Activated CD4-positive, alpha-beta T cell treated with anti-CD3 and anti-CD28 coated beads, Interleukin-2, amount 10 ng/mL, durations not matched to agents 24 days and 14 days (primary cell): ENCODE measurements around the gene C3orf18. TPM values are rescaled to one million over a fixed set of nuclear protein-coding genes. Genes with fewer than 3 reads are reported as not detected.

Experiments used
- DNase-seq: peaks from one replicate; pipeline ENCODE4 v3.0.0; 2022
- H3K27ac Mint-ChIP-seq: one replicate; pipeline ENCODE4 v1.8.0; 2022; ENCODE audit warnings: mild to moderate bottlenecking, mixed read lengths
- H3K27me3 Mint-ChIP-seq: one replicate; pipeline ENCODE4 v1.8.0; 2022; ENCODE audit warnings: mixed read lengths
- H3K36me3 Mint-ChIP-seq: one replicate; pipeline ENCODE4 v1.8.0; 2022; ENCODE audit warnings: low read depth, mild to moderate bottlenecking, mixed read lengths
- H3K4me1 Mint-ChIP-seq: one replicate; pipeline ENCODE4 v1.8.0; 2021; ENCODE audit warnings: mixed read lengths
- H3K4me3 Mint-ChIP-seq: one replicate; pipeline ENCODE4 v1.8.0; 2022; ENCODE audit warnings: mild to moderate bottlenecking, moderate library complexity, mixed read lengths
- H3K9me3 Mint-ChIP-seq: one replicate; pipeline ENCODE4 v1.8.0; 2021; ENCODE audit warnings: mixed read lengths
- intact Hi-C: fragments of 100-400 bp; cut with micrococcal nuclease; formaldehyde crosslinking; loops from one replicate; pipeline ENCODE4 v1.15.1; 2023
- total RNA-seq: library from RNA; stranded (reverse); gene quantifications from 2 replicates; pipeline ENCODE4 v1.2.3, GENCODE V29; 2022

C3orf18 gene
- total RNA-seq, result 32.6 and 35.4 TPM in 2 replicates

GRCh38 chr3:50567386-50568167, at the start of gene C3orf18:
TSS of gene C3orf18 (minus strand) at chr3:50567747. CDS start at chr3:50565699, 2,048 bp downstream.
- Mint-ChIP-seq H3K9me3 (no peaks in the 10 kb centered on the region), H3K4me3 (peak within 1 kb of the TSS; percentile 98), H3K4me1 (peaks cover 59% of the 10 kb centered on the region), H3K36me3 (peaks cover 39% of the 10 kb centered on the region), H3K27ac (peak within 1 kb of the TSS; percentile 99), H3K27me3 (no peaks in the 10 kb centered on the region)
- peak; percentile 99 for DNase-seq
- intact Hi-C loops, result loop anchor here (2.0 to 5.0 kb wide), 4 partner anchors 217 to 805 kb away; partner anchors contain the start of genes CYB561D2, GNAI2 and NPRL2

GRCh38 chr3:50616770-50617095, 49.2 kb upstream of the C3orf18 start:
- intact Hi-C loops, result loop anchor here (1.0 to 10.0 kb wide), 8 partner anchors 8 to 1438 kb away; partner anchors contain the start of genes DOCK3, DUSP7 and MANF
- peaks cover 63% of the 10 kb centered on the region for H3K4me1 Mint-ChIP-seq
- peak overlapping the region; percentile 91 for H3K4me3 Mint-ChIP-seq
- peak; percentile 99 for DNase-seq
- no peaks in the 10 kb centered on the region for H3K27me3 Mint-ChIP-seq
- H3K27ac Mint-ChIP-seq, result peak overlapping the region; percentile 89
- peaks cover 57% of the 10 kb centered on the region for H3K36me3 Mint-ChIP-seq
- no peaks in the 10 kb centered on the region for H3K9me3 Mint-ChIP-seq

- Mint-ChIP-seq H3K9me3 (no peaks in the 10 kb centered on the region), H3K4me3 (peak overlapping the region; percentile 91), H3K4me1 (peaks cover 61% of the 10 kb centered on the region), H3K27ac (peak overlapping the region; percentile 89), H3K27me3 (no peaks in the 10 kb centered on the region), H3K36me3 (peaks cover 59% of the 10 kb centered on the region)
- intact Hi-C loops, result loop anchor here (1.0 to 10.0 kb wide), 7 partner anchors 8 to 1439 kb away; partner anchors contain the start of genes DOCK3 and DUSP7
- peak; percentile 95 for DNase-seq
Measured at GRCh38 chr3:50616003-50616769, 48.6 kb upstream of the C3orf18 start.

- H3K4me1 Mint-ChIP-seq, result peaks cover 51% of the 10 kb centered on the region
- intact Hi-C loops, result loop anchor here (2.0 to 10.0 kb wide), 3 partner anchors 72 to 1440 kb away; partner anchors contain the start of gene DUSP7
- no peak for DNase-seq
- H3K27me3 Mint-ChIP-seq, result no peaks in the 10 kb centered on the region
- peaks cover 59% of the 10 kb centered on the region for H3K36me3 Mint-ChIP-seq
- no peak overlapping the region for H3K27ac Mint-ChIP-seq
- peak overlapping the region; percentile 91 for H3K4me3 Mint-ChIP-seq
- H3K9me3 Mint-ChIP-seq, result no peaks in the 10 kb centered on the region
Measured at GRCh38 chr3:50615190-50615589, 47.6 kb upstream of the C3orf18 start.

GRCh38 chr3:50612970-50613846, 45.7 kb upstream of the C3orf18 start:
- intact Hi-C loops, result loop anchor here (5.0 to 10.0 kb wide), 4 partner anchors 276 to 1442 kb away; partner anchors contain the start of genes DUSP7, GNAI2, HYAL3 and NAA80
- Mint-ChIP-seq H3K4me1 (peaks cover 36% of the 10 kb centered on the region), H3K4me3 (peak overlapping the region; percentile 93), H3K27me3 (no peaks in the 10 kb centered on the region), H3K27ac (peak overlapping the region; percentile 96), H3K36me3 (peaks cover 65% of the 10 kb centered on the region), H3K9me3 (no peaks in the 10 kb centered on the region)
- peak; percentile 71 for DNase-seq

- Mint-ChIP-seq H3K4me1 (peaks cover 38% of the 10 kb centered on the region), H3K4me3 (peak overlapping the region; percentile 93), H3K27ac (peak overlapping the region; percentile 96), H3K36me3 (peaks cover 69% of the 10 kb centered on the region), H3K9me3 (no peaks in the 10 kb centered on the region), H3K27me3 (no peaks in the 10 kb centered on the region)
- no peak for DNase-seq
- intact Hi-C loops, result loop anchor here (5.0 to 10.0 kb wide), 4 partner anchors 275 to 1442 kb away; partner anchors contain the start of genes DUSP7, GNAI2, HYAL3 and NAA80
Measured at GRCh38 chr3:50612234-50612882, 44.8 kb upstream of the C3orf18 start.

GRCh38 chr3:50611464-50612233, 44.1 kb upstream of the C3orf18 start, which contains the start of gene CISH:
TSS of gene CISH (minus strand) at chr3:50611774. CDS start at chr3:50611650, 124 bp downstream.
- peak within 1 kb of the TSS; percentile 93 for H3K4me3 Mint-ChIP-seq
- DNase-seq, result peak; percentile 100
- peak within 1 kb of the TSS; percentile 98 for H3K27ac Mint-ChIP-seq
- peaks cover 37% of the 10 kb centered on the region for H3K4me1 Mint-ChIP-seq
- peaks cover 76% of the 10 kb centered on the region for H3K36me3 Mint-ChIP-seq
- H3K27me3 Mint-ChIP-seq, result no peaks in the 10 kb centered on the region
- intact Hi-C loops, result loop anchor here (1.0 to 10.0 kb wide), 6 partner anchors 10 to 1443 kb away; partner anchors contain the start of genes DUSP7, GNAI2, HYAL3 and NAA80
- H3K9me3 Mint-ChIP-seq, result no peaks in the 10 kb centered on the region

GRCh38 chr3:50610992-50611463, 43.5 kb upstream of the C3orf18 start:
- H3K4me1 Mint-ChIP-seq, result peaks cover 32% of the 10 kb centered on the region
- no peaks in the 10 kb centered on the region for H3K27me3 Mint-ChIP-seq
- H3K27ac Mint-ChIP-seq, result peak overlapping the region; percentile 98
- peaks cover 77% of the 10 kb centered on the region for H3K36me3 Mint-ChIP-seq
- intact Hi-C loops, result loop anchor here (1.0 to 10.0 kb wide), 6 partner anchors 10 to 1444 kb away; partner anchors contain the start of genes DUSP7, GNAI2, HYAL3 and NAA80
- H3K4me3 Mint-ChIP-seq, result peak overlapping the region; percentile 93
- no peak for DNase-seq
- no peaks in the 10 kb centered on the region for H3K9me3 Mint-ChIP-seq

GRCh38 chr3:50610181-50610971, 42.8 kb upstream of the C3orf18 start:
- peak; percentile 81 for DNase-seq
- Mint-ChIP-seq H3K36me3 (peaks cover 83% of the 10 kb centered on the region), H3K9me3 (no peaks in the 10 kb centered on the region), H3K4me1 (peaks cover 32% of the 10 kb centered on the region), H3K4me3 (peak overlapping the region; percentile 93), H3K27ac (peak overlapping the region; percentile 98), H3K27me3 (no peaks in the 10 kb centered on the region)
- intact Hi-C loops, result loop anchor here (5.0 to 10.0 kb wide), 4 partner anchors 273 to 1444 kb away; partner anchors contain the start of genes DUSP7, GNAI2, HYAL3 and NAA80

- Mint-ChIP-seq H3K4me1 (peaks cover 33% of the 10 kb centered on the region), H3K27me3 (no peaks in the 10 kb centered on the region), H3K27ac (peak overlapping the region; percentile 98), H3K4me3 (peak overlapping the region; percentile 93), H3K9me3 (no peaks in the 10 kb centered on the region), H3K36me3 (peaks cover 89% of the 10 kb centered on the region)
- peak; percentile 77 for DNase-seq
- intact Hi-C loops, result loop anchor here (5.0 to 10.0 kb wide), 5 partner anchors 272 to 1645 kb away; partner anchors contain the start of genes DUSP7, GNAI2, HYAL3 and NAA80
Measured at GRCh38 chr3:50609763-50610085, 42.2 kb upstream of the C3orf18 start.
